IPS-18c (cell line): ENCODE data around the gene F11.

Experiments
- H3K4me3 ChIP-seq: 2 replicates; pipeline ENCODE4 v1.7.0; 2013; ENCODE audit warnings: low read depth, mild to moderate bottlenecking, low read length, moderate library complexity; ENCODE audit not compliant: insufficient read depth
- H3K9me3 ChIP-seq: one replicate; pipeline ENCODE4 v1.6.1; 2013; ENCODE audit warnings: mild to moderate bottlenecking, low read length, moderate library complexity; ENCODE audit not compliant: control insufficient read depth, insufficient read depth

Gene F11

GRCh38 chr4:186330368-186330767 is 64.4 kb downstream of the F11 start:
- Histone ChIP-seq H3K9me3 (no peaks in the 10 kb centered on the region), H3K4me3 (no peak overlapping the region)

- no peaks in the 10 kb centered on the region for H3K9me3 ChIP-seq
- H3K4me3 ChIP-seq: no peak overlapping the region
Measured at GRCh38 chr4:186335793-186336192, 69.8 kb downstream of the F11 start.
